C4-2B (cell line): Measurements from ENCODE around the gene PTPRN2.

Experiments used
- H3K27ac ChIP-seq: fragments of 450-650 bp; 2 replicates; pipeline ENCODE4 v1.5.1; 2017
- CTCF ChIP-seq: fragments of 450-650 bp; conservative IDR thresholded peaks from 2 replicates; pipeline ENCODE4 v1.5.1; 2017; ENCODE audit warnings: mild to moderate bottlenecking
- ZFX ChIP-seq: fragments of 450-650 bp; IDR thresholded peaks from 2 replicates; pipeline ENCODE4 v1.6.1; 2017

PTPRN2 gene

GRCh38 chr7:158489462-158490155, 98.0 kb downstream of the PTPRN2 start:
- H3K27ac ChIP-seq: no peak overlapping the region
- no peak for TF ChIP-seq CTCF
- TF ChIP-seq ZFX: no peak

DNA sequence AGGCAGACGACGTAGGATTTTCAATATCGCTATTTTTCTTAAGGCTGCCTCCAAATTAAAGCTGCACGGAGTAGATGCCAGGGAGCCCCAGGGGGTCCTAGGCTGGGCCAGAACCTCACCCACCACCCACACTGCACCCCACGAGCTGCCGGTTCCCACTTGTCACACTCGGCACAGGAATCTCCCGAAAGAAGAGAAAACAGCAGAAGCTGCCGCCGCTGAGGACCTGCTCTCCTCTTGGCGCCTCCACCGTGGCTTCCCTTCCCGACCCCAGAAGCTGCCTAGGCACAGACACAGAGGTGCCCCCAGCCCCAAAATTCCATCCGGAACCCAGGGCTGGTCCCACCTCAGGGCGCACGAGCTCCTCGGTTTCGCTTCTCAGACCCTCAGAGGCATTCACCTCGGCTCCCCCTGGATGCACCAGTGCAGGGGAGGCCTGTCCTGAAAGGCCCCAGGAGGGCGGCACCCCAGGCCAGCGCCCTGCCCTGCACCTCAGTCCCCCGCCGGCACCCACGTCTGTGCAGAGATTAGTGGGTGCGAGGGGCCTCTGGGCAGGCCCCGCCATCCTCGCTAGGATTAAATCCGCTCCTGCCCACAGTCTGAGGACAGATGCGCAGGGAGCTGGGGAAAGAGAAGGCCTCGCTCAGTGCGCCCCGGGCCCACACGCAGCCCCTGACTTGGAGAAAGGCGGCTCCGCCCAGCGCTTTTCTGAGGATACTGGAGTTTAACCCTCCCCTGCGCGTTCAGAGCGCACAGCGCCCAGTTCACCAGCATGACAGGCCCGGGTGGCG, 99.2 kb downstream of the PTPRN2 start:
- TF ChIP-seq CTCF (no peak), ZFX (no peak)
- no peak overlapping the region for H3K27ac ChIP-seq

DNA sequence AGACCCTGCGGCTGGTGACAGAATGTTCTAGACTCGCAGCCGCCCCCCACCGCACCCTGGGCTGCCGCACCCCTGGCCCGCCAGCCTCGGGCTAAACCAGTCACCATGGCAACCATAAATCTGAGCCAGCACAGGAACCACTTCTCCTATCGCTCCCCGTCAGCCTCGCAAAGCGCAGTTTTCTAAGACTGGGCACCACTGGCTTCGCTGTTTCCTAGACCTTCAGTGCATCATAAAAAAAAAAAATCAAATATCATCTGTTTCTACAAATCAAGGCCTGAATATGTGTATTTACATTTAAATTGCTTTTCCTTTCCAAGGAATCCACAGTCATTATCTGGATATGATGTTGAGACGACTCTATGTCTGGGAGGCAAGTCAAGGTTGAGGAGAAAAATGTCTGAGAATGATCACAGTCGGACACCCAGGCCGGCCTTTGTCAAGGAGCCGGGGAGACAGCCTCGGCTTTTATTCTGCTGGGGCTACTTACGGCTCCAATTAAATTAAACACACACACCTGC, 99.9 kb downstream of the PTPRN2 start:
- H3K27ac ChIP-seq: no peak overlapping the region
- TF ChIP-seq ZFX (no peak), CTCF (no peak)

DNA sequence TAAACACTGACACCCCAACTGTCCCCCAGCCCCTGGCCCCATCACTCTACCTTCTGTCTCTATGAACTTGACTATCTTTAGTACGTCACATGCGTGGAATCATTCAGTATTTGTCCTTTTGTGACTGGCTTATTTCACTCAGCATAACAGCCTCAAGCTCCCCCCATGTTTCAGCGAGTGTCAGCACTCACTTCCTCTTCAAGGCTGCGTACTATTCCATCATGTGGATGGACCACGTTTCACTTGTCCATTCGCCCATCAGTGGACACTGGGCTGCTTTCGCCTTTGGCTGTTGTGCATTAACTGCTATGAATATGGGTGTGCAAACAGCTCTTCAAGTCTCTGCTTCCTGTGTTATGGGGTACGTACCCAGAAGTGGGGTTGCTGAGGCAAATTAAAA, 100.7 kb downstream of the PTPRN2 start:
- no peak overlapping the region for H3K27ac ChIP-seq
- TF ChIP-seq ZFX (no peak), CTCF (no peak)

DNA sequence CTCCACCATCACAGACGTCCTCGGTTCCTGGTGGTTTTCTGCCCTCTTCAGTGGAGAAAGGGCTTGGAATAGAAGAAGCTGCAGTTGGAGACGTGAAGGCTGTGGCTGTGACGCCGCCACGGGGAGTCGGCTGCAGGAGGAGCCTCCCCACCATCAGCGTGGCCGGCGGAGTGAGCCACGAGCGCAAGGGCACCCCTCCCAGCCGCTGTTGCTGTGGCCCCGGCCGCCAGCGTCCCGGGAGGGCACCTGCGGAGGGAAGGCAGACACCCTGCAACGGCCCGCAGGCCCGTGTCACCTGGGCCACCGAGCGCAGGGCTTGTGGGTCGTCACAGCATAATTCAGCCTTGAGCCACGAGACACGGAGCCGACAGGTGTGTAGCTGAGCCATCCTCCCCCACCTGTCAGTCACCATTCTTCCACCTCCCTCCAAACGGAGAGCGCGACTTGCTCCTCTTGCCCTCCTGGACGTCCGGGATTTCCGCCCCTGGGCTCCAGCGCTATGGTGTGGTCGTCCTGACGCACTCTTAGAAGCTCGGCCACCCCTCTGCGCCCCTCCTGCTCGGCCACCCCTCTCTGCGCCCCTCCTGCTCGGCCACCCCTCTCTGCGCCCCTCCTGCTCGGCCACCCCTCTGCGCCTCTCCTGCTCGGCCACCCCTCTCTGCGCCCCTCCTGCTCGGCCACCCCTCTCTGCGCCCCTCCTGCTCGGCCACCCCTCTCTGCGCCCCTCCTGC, 102.7 kb downstream of the PTPRN2 start:
- no peak for TF ChIP-seq CTCF
- no peak for TF ChIP-seq ZFX
- no peak overlapping the region for H3K27ac ChIP-seq

DNA sequence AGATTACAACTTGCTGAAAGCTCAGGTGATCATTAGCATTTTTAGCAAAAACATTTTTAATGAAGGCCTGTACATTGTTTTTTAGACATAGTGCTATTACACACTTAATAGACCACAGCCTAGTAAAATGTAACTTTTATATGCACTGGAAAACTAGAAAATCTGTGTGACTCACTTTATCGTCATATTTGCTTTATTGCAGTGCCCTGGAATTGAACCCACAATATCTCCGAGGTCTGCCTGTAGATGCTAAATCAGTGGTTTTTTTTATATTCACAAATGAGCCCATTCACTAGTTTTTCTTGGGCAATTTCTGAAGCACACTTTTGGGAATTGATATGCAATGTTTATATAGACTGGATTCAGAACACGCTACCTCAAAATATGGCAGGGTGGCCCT, 105.1 kb downstream of the PTPRN2 start:
- TF ChIP-seq ZFX (no peak), CTCF (no peak)

DNA sequence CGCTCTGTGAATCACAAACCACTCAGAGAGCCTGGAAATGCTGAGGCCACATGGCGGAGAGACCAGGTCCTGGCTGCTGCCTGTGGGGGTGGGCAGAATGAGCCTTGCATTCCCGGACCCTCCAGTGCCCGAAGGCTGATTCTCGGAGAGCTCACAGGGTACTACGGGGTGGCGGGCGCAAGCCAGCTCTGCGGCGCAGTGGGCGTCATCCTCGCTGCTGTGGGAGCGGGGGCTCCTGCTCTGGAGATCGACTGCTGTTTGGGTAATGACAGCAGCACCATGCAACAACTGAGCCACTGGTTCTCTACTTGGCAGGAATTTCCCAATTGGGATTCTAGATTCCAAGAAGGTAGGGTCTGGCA, 108.0 kb downstream of the PTPRN2 start:
- TF ChIP-seq ZFX (no peak), CTCF (no peak)
- H3K27ac ChIP-seq: no peak overlapping the region

More for the DNA sequence above, 105.1 kb downstream of the PTPRN2 start:
- H3K27ac ChIP-seq: no peak overlapping the region
